ENCODE measurements around the gene GJB1. TPM values are rescaled to one million over a fixed set of nuclear protein-coding genes. Genes with fewer than 3 reads are reported as not detected.

Gene GJB1
- total and polyA plus RNA-seq, 2 of the 4 experiments (the other 2 are of a cell fraction): not detected

DNA sequence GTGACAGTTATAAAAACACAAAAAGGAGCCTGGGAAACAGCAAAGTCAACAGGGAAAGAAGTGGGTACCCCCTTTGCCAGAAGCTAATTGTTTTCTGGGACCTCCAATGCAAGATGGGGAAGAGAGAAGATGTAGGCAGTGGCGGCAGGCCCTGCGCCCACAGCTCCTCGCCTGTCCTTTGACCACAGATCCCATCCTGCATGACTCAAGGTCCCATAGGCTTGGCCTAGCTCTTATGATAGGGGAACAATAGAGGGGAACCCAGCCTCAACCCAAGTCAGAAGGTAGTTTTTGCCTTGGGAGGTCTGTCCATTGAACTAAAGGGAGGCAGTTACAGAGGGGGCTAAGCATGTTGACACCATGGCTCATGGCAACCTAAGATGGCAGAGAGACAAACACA lies 16.8 kb downstream of the GJB1 start:
- TSS peak; percentile 88 for BruUV-seq (replicated peaks)

More for the DNA sequence above, 16.8 kb downstream of the GJB1 start:
- Histone ChIP-seq H2AFZ (replicated peaks; ENCODE audit: low read length, poor library complexity) (no peak overlapping the region), H3K14ac (replicated peaks; ENCODE audit: low read depth, low read length) (no peak overlapping the region), H3K79me1 (ENCODE audit: low read depth in 1 of 2, low read length in 2 of 2) (no peaks in the 10 kb centered on the region), H2BK20ac (ENCODE audit: low read depth, low read length) (no peak overlapping the region), H3K18ac (ENCODE audit: low read depth, low read length) (no peak overlapping the region), H3K4me1 (ENCODE audit: control insufficient read depth, insufficient read depth, low read length) (no peaks in the 10 kb centered on the region), H4K5ac (ENCODE audit: low read depth, low read length) (no peak overlapping the region), H3K27me3 (ENCODE audit: control insufficient read depth, insufficient read depth, low read length) (no peaks in the 10 kb centered on the region; the same call in none of the 2 replicates), H2AK5ac (ENCODE audit: low read depth, low read length) (no peak overlapping the region), H3K9me3 (ENCODE audit: control insufficient read depth, insufficient read depth, low read length) (no peaks in the 10 kb centered on the region), H2BK120ac (ENCODE audit: low read depth, low read length) (no peak overlapping the region), H3K4me3 (ENCODE audit: insufficient read depth, low read depth, low read length) (no peak overlapping the region), H3K9me1 (ENCODE audit: insufficient read depth, low read length) (no peaks in the 10 kb centered on the region), H3K4me2 (ENCODE audit: low read depth, low read length) (no peak overlapping the region), H4K8ac (ENCODE audit: low read depth in 2 of 2, low read length in 2 of 2) (no peak overlapping the region), H2AK9ac (replicated peaks; ENCODE audit: low read depth, low read length, poor library complexity) (no peak overlapping the region), H3K56ac (ENCODE audit: extremely low read depth, insufficient read depth, low read length) (no peak overlapping the region), H2BK15ac (ENCODE audit: low read depth, low read length) (no peak overlapping the region), H3K4ac (ENCODE audit: low read depth, low read length) (no peak overlapping the region), H3K23ac (ENCODE audit: low read depth, low read length) (no peak overlapping the region), H2BK5ac (ENCODE audit: low read depth, low read length, poor library complexity, severe bottlenecking) (no peak overlapping the region), H3K36me3 (ENCODE audit: control insufficient read depth, insufficient read depth, low read length) (peaks cover 25% of the 10 kb centered on the region), H4K20me1 (ENCODE audit: insufficient read depth, low read length) (no peaks in the 10 kb centered on the region), H3K27ac (ENCODE audit: insufficient read depth, low read length) (no peak overlapping the region), H3K9ac (ENCODE audit: low read depth, low read length) (no peak overlapping the region), H4K91ac (ENCODE audit: insufficient read depth, low read depth, low read length) (no peak overlapping the region)
- DNase-seq (no peak), ATAC-seq (ENCODE audit: low read depth) (no peak)
- in situ Hi-C loops (cut with MboI; ENCODE audit: low sequenced_read_pairs): no loop called here
- POLR2A ChIA-PET (ENCODE audit: unreplicated experiment): no interaction called here
- intact Hi-C loops (cut with micrococcal nuclease): loop anchor here (2.0 kb wide), 1 partner anchor 35 kb away; no protein-coding TSS in a partner anchor
- no CpG with 5 or more reads among the region's 3 CpGs for WGBS, 2 experiments (ENCODE audit: extremely low coverage in 2 of 2, insufficient read length in 1 of 2)
- TF ChIP-seq BHLHE40 (IDR thresholded peaks at IDR 0.05; ENCODE audit: low read depth, low read length) (no peak), CEBPB (IDR thresholded peaks at IDR 0.05; ENCODE audit: low read depth, low read length) (no peak), RAD21 (IDR thresholded peaks at IDR 0.05; ENCODE audit: low read length) (no peak), RCOR1 (IDR thresholded peaks at IDR 0.05; ENCODE audit: insufficient replicate concordance, low read length) (no peak)
- dilution Hi-C loops (cut with HindIII; ENCODE audit: low sequenced_read_pairs, unreplicated experiment): no loop called here
- CTCF ChIA-PET: no interaction called here

Measured in IMR-90 (cell line).